Thyroid gland (tissue), 4 donors: ENCODE measurements around the gene OTOP3.

Experiments used
- POLR2A ChIP-seq, 2 donors: fragments of 450-650 bp; IDR thresholded peaks; one replicate each; pipeline ENCODE4 v1.6.1; 2017; ENCODE audit warnings: antibody characterized with exemption in 2 of 2, mild to moderate bottlenecking in 2 of 2, moderate library complexity in 1 of 2
- TF ChIP-seq, protein P1 (sequence below), 6 experiments: fragments of 200-600 bp in 3 of 6; fragments of 450-650 bp in 3 of 6; sonication (generic) in 3 of 6; IDR thresholded peaks; one replicate each; pipeline ENCODE4 v1.5.1; 2016 to 2019; ENCODE audit warnings: antibody characterized with exemption in 6 of 6, mild to moderate bottlenecking in 2 of 6, inconsistent platforms in 1 of 6, moderate library complexity in 1 of 6

- TF ChIP-seq POLR2A (IDR thresholded peaks at IDR 0.05), result no peak
- TF ChIP-seq, protein P1, sequence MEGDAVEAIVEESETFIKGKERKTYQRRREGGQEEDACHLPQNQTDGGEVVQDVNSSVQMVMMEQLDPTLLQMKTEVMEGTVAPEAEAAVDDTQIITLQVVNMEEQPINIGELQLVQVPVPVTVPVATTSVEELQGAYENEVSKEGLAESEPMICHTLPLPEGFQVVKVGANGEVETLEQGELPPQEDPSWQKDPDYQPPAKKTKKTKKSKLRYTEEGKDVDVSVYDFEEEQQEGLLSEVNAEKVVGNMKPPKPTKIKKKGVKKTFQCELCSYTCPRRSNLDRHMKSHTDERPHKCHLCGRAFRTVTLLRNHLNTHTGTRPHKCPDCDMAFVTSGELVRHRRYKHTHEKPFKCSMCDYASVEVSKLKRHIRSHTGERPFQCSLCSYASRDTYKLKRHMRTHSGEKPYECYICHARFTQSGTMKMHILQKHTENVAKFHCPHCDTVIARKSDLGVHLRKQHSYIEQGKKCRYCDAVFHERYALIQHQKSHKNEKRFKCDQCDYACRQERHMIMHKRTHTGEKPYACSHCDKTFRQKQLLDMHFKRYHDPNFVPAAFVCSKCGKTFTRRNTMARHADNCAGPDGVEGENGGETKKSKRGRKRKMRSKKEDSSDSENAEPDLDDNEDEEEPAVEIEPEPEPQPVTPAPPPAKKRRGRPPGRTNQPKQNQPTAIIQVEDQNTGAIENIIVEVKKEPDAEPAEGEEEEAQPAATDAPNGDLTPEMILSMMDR (IDR thresholded peaks at IDR 0.05), result no peak
Measured at GRCh38 chr17:74992223-74992622, 56.5 kb downstream of the OTOP3 start.
